Neural cell (in vitro differentiated cells): ENCODE measurements around the gene SERPINB6. TPM values are rescaled to one million over a fixed set of nuclear protein-coding genes. Genes with fewer than 3 reads are reported as not detected.
"Not testable (repeated sequence)": the region's sequence is repeated elsewhere in the genome, so short reads cannot be mapped to it uniquely, and the experiment has no call there.

ENCODE experiments used
- H2AFZ ChIP-seq: fragments of 200-600, 300-800 bp; sonication (generic), shearing (Covaris generic); 2 replicates; pipeline ENCODE4 v1.6.0; 2014; ENCODE audit warnings: low read depth, mild to moderate bottlenecking, antibody characterized with exemption, low read length, moderate library complexity
- H3F3A ChIP-seq: fragments of 200-600 bp; shearing (Covaris generic); 2 replicates; pipeline ENCODE4 v1.6.1; 2016; ENCODE audit warnings: mild to moderate bottlenecking, moderate library complexity, mixed read lengths, antibody characterized with exemption, low read length; ENCODE audit not compliant: insufficient read depth, poor library complexity, severe bottlenecking
- H3K27ac ChIP-seq: fragments of 200-600, 300-800 bp; sonication (generic), shearing (Covaris generic); 2 replicates; pipeline ENCODE4 v1.5.1; 2014; ENCODE audit warnings: mild to moderate bottlenecking, low read length, moderate library complexity
- H3K27me3 ChIP-seq: fragments of 300-800, 200-600 bp; sonication (generic), shearing (Covaris generic); 2 replicates; pipeline ENCODE4 v1.6.0; 2014; ENCODE audit warnings: mild to moderate bottlenecking, low read depth, low read length, moderate library complexity; ENCODE audit not compliant: insufficient read depth
- H3K36me3 ChIP-seq: fragments of 300-800, 200-600 bp; sonication (generic), shearing (Covaris generic); 2 replicates; pipeline ENCODE4 v1.5.1; 2014; ENCODE audit warnings: mild to moderate bottlenecking, antibody characterized with exemption, low read length, moderate library complexity; ENCODE audit not compliant: insufficient read depth
- H3K4me2 ChIP-seq: fragments of 300-800, 200-600 bp; sonication (generic), shearing (Covaris generic); 2 replicates; pipeline ENCODE4 v1.6.0; 2014; ENCODE audit warnings: mild to moderate bottlenecking, low read length
- H3K4me3 ChIP-seq: fragments of 300-800, 200-600 bp; sonication (generic), shearing (Covaris generic); 2 replicates; pipeline ENCODE4 v1.5.1; 2014; ENCODE audit warnings: mild to moderate bottlenecking, low read length, moderate library complexity
- H3K79me2 ChIP-seq: fragments of 200-600 bp; shearing (Covaris generic); replicated peaks from 2 replicates; pipeline ENCODE4 v1.6.0; 2014; ENCODE audit warnings: mild to moderate bottlenecking, low read length, moderate library complexity; ENCODE audit not compliant: insufficient read depth
- H3K9ac ChIP-seq: fragments of 300-800, 200-600 bp; sonication (generic), shearing (Covaris generic); 2 replicates; pipeline ENCODE4 v1.6.1; 2016; ENCODE audit warnings: mild to moderate bottlenecking, low read length, mixed read lengths
- H3K9me2 ChIP-seq: fragments of 200-600 bp; shearing (Covaris generic); 2 replicates; pipeline ENCODE4 v1.6.1; 2016; ENCODE audit warnings: mild to moderate bottlenecking, low read length, mixed read lengths; ENCODE audit not compliant: insufficient read depth
- H3K9me3 ChIP-seq: fragments of 200-600, 300-800 bp; sonication (generic), shearing (Covaris generic); 2 replicates; pipeline ENCODE4 v1.6.1; 2016; ENCODE audit warnings: mild to moderate bottlenecking, mixed run types, low read length, moderate library complexity, mixed read lengths
- H4K20me1 ChIP-seq: fragments of 200-600 bp; shearing (Covaris generic); 2 replicates; pipeline ENCODE4 v1.6.1; 2016; ENCODE audit warnings: mild to moderate bottlenecking, mixed run types; ENCODE audit not compliant: insufficient read depth
- EP300 ChIP-seq: fragments of 450-650 bp; conservative IDR thresholded peaks from 2 replicates; pipeline ENCODE4 v1.6.1; 2014; ENCODE audit warnings: antibody characterized with exemption, mild to moderate bottlenecking, moderate library complexity; ENCODE audit not compliant: poor library complexity, severe bottlenecking
- EZH2 ChIP-seq: fragments of 200-600, 300-800 bp; shearing (Covaris generic), sonication (generic); IDR thresholded peaks from 2 replicates; pipeline ENCODE4 v1.6.1; 2014; ENCODE audit warnings: antibody characterized with exemption, low read length, borderline replicate concordance, mild to moderate bottlenecking; ENCODE audit not compliant: insufficient read depth, poor library complexity, severe bottlenecking
- MXI1 ChIP-seq: fragments of 450-650 bp; conservative IDR thresholded peaks from 2 replicates; pipeline ENCODE4 v1.6.1; 2014; ENCODE audit warnings: antibody characterized with exemption, mild to moderate bottlenecking; ENCODE audit not compliant: poor library complexity, severe bottlenecking
- POLR2AphosphoS5 ChIP-seq: IDR thresholded peaks from 2 replicates; pipeline ENCODE4 v1.6.1; 2012
- RAD21 ChIP-seq: fragments of 450-650 bp; conservative IDR thresholded peaks from 2 replicates; pipeline ENCODE4 v1.6.1; 2014; ENCODE audit warnings: antibody characterized with exemption, mild to moderate bottlenecking, moderate library complexity
- SMC3 ChIP-seq: fragments of 450-650 bp; conservative IDR thresholded peaks from 2 replicates; pipeline ENCODE4 v1.6.1; 2014; ENCODE audit warnings: antibody characterized with exemption, mild to moderate bottlenecking, moderate library complexity; ENCODE audit not compliant: poor library complexity
- TAF1 ChIP-seq: IDR thresholded peaks from 2 replicates; pipeline ENCODE4 v1.6.1; 2012; ENCODE audit warnings: low read depth
- polyA plus RNA-seq: library from polyadenylated mRNA; depleted of rRNA; stranded (reverse); fragments of >200 nt; gene quantifications from 2 replicates; pipeline ENCODE4 v1.2.3, GENCODE V29; 2014
- TF ChIP-seq, protein P1 (sequence below): IDR thresholded peaks from 2 replicates; pipeline ENCODE4 v1.6.1; 2012; ENCODE audit warnings: borderline replicate concordance
- TF ChIP-seq, protein P2 (sequence below): fragments of 450-650 bp; IDR thresholded peaks from 2 replicates; pipeline ENCODE4 v1.5.1; 2014; ENCODE audit warnings: antibody characterized with exemption, mild to moderate bottlenecking, moderate library complexity; ENCODE audit not compliant: poor library complexity, severe bottlenecking

SERPINB6 gene
- polyA plus RNA-seq, 1 donor from 2014 or later, result 2.3 TPM

DNA sequence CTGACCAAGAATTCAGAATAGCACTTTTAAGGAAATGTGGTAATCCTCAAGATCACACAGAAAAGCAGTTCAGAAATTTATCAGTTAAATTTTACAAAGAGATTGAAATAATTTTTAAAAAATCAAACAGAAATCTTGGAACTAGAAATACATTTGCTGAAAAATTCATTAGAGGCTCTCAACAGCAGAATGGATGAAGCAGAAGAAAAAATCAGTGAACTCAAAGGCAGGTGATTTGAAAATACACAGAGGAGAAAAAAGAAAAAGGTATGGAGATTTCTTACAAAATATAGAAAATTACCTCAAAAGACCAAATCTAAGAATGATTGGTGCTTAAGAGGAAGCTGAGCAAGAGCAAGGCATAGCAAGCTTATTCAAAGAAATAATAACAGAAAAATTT lies 39.8 kb upstream of the SERPINB6 start:
- Histone ChIP-seq H3F3A (no peaks in the 10 kb centered on the region), H3K9me3 (peaks cover 4% of the 10 kb centered on the region), H3K9ac (no peak overlapping the region), H3K36me3 (peaks cover 25% of the 10 kb centered on the region), H3K79me2 (no peaks in the 10 kb centered on the region), H3K9me2 (no peaks in the 10 kb centered on the region), H3K27ac (no peak overlapping the region), H4K20me1 (no peaks in the 10 kb centered on the region), H2AFZ (no peak overlapping the region), H3K27me3 (no peaks in the 10 kb centered on the region), H3K4me3 (no peak overlapping the region), H3K4me2 (no peak overlapping the region)
- TF ChIP-seq POLR2AphosphoS5, result no peak
- TF ChIP-seq RAD21, result no peak
- no peak for TF ChIP-seq EZH2
- TF ChIP-seq, protein P1, sequence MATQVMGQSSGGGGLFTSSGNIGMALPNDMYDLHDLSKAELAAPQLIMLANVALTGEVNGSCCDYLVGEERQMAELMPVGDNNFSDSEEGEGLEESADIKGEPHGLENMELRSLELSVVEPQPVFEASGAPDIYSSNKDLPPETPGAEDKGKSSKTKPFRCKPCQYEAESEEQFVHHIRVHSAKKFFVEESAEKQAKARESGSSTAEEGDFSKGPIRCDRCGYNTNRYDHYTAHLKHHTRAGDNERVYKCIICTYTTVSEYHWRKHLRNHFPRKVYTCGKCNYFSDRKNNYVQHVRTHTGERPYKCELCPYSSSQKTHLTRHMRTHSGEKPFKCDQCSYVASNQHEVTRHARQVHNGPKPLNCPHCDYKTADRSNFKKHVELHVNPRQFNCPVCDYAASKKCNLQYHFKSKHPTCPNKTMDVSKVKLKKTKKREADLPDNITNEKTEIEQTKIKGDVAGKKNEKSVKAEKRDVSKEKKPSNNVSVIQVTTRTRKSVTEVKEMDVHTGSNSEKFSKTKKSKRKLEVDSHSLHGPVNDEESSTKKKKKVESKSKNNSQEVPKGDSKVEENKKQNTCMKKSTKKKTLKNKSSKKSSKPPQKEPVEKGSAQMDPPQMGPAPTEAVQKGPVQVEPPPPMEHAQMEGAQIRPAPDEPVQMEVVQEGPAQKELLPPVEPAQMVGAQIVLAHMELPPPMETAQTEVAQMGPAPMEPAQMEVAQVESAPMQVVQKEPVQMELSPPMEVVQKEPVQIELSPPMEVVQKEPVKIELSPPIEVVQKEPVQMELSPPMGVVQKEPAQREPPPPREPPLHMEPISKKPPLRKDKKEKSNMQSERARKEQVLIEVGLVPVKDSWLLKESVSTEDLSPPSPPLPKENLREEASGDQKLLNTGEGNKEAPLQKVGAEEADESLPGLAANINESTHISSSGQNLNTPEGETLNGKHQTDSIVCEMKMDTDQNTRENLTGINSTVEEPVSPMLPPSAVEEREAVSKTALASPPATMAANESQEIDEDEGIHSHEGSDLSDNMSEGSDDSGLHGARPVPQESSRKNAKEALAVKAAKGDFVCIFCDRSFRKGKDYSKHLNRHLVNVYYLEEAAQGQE, result no peak
- no peak for TF ChIP-seq SMC3
- TF ChIP-seq, protein P2, sequence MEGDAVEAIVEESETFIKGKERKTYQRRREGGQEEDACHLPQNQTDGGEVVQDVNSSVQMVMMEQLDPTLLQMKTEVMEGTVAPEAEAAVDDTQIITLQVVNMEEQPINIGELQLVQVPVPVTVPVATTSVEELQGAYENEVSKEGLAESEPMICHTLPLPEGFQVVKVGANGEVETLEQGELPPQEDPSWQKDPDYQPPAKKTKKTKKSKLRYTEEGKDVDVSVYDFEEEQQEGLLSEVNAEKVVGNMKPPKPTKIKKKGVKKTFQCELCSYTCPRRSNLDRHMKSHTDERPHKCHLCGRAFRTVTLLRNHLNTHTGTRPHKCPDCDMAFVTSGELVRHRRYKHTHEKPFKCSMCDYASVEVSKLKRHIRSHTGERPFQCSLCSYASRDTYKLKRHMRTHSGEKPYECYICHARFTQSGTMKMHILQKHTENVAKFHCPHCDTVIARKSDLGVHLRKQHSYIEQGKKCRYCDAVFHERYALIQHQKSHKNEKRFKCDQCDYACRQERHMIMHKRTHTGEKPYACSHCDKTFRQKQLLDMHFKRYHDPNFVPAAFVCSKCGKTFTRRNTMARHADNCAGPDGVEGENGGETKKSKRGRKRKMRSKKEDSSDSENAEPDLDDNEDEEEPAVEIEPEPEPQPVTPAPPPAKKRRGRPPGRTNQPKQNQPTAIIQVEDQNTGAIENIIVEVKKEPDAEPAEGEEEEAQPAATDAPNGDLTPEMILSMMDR, result no peak
- no peak for TF ChIP-seq MXI1
- no peak for TF ChIP-seq TAF1
- TF ChIP-seq EP300, result no peak

DNA sequence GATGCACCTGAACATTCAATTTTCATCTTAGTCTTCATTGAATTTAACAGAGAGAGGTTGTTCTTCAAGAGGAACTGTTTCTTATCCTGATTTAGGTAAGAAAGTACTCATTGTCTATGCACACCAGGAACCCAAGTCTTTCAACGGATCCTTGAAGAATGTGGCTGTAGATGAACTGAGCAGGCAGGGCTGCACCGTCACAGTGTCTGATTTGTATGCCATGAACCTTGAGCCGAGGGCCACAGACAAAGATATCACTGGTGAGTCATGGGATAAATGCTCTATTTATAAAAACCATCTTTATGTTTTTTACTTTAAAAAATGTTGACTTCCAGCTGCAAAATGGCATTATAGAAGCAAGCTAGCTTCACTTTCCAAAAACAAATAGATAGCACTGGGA lies 38.6 kb upstream of the SERPINB6 start:
- Histone ChIP-seq H3K27me3 (no peaks in the 10 kb centered on the region), H3K9me3 (peaks cover 4% of the 10 kb centered on the region), H3K27ac (no peak overlapping the region), H3K4me3 (no peak overlapping the region), H3K9me2 (no peaks in the 10 kb centered on the region), H2AFZ (no peak overlapping the region), H4K20me1 (no peaks in the 10 kb centered on the region), H3F3A (no peaks in the 10 kb centered on the region), H3K9ac (no peak overlapping the region), H3K36me3 (peaks cover 24% of the 10 kb centered on the region), H3K79me2 (no peaks in the 10 kb centered on the region), H3K4me2 (no peak overlapping the region)
- no peak for TF ChIP-seq EZH2
- TF ChIP-seq, protein P1, result no peak
- no peak for TF ChIP-seq POLR2AphosphoS5
- no peak for TF ChIP-seq TAF1
- TF ChIP-seq, protein P2, result no peak
- no peak for TF ChIP-seq EP300
- no peak for TF ChIP-seq MXI1
- TF ChIP-seq RAD21, result no peak
- no peak for TF ChIP-seq SMC3

DNA sequence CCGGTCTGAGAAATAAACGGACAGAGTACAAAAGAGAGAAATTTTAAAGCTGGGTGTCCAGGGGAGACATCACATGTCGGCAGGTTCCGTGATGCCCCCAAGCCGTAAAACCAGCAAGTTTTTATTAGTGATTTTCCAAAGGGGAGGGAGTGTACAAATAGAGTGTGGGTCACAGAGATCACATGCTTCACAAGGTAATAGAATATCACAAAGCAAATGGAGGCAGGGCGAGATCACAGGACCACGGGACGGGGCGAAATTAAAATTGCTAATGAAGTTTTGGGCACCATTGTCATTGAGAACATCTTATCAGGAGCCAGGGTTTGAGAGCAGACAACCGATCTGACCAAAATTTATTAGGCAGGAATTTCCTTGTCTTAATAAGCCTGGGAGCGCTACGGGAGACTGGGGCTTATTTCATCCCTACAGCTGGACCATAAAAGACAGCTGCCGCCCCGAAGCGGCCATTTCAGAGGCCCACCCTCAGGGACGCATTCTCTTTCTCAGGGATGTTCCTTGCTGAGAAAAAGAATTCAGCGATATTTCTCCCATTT lies 37.4 kb upstream of the SERPINB6 start:
- H3K36me3 ChIP-seq, result peaks cover 13% of the 10 kb centered on the region
- H3K27ac ChIP-seq, H3K79me2 ChIP-seq, H3K4me3 ChIP-seq, H3F3A ChIP-seq, H3K9me3 ChIP-seq, H3K27me3 ChIP-seq, H2AFZ ChIP-seq, H3K9ac ChIP-seq, H3K9me2 ChIP-seq, H4K20me1 ChIP-seq, H3K4me2 ChIP-seq: not testable (repeated sequence)
